ENCODE measurements around the gene KIAA0513. TPM values are rescaled to one million over a fixed set of nuclear protein-coding genes. Genes with fewer than 3 reads are reported as not detected.
A peak's percentile ranks its signal among the peaks of the same experiment; 100 is the strongest.

The KIAA0513 gene
- total RNA-seq, 4 donors from 2014 or later: 8.2 to 22.4 (median 21.4) TPM

GRCh38 chr16:85010446-85010930 lies 17.1 kb upstream of the KIAA0513 start:
- H3K9me3 ChIP-seq: no peaks in the 10 kb centered on the region
- ATAC-seq (peak; percentile 6 to 18), DNase-seq (no peak)
- peaks cover 55 to 56% of the 10 kb centered on the region in 2 donors for H3K4me1 ChIP-seq
- peak overlapping the region; percentile 90 to 98 (median 96) for H3K27ac ChIP-seq
- peak overlapping the region; percentile 83 to 90 (median 86) for H3K4me3 ChIP-seq
- intact Hi-C loops (cut with DNase I; ENCODE audit: low total_unique reads): loop anchor here (2.0 kb wide), 1 partner anchor 16 kb away; the partner anchor contains the start of gene KIAA0513
- H3K27me3 ChIP-seq: peaks cover 0 to 3% (median 0%) of the 10 kb centered on the region in 3 donors
- H3K36me3 ChIP-seq: no peaks in the 10 kb centered on the region
- TF ChIP-seq POLR2A (IDR thresholded peaks at IDR 0.05) (no peak), CTCF (IDR thresholded peaks at IDR 0.05 in 4 of 5, conservative IDR thresholded peaks at IDR 0.05 in 1 of 5) (no peak)
- in situ Hi-C loops (cut with MboI; ENCODE audit: low sequenced_read_pairs in 4 of 4): no loop called here

- H3K27me3 ChIP-seq: peaks cover 0 to 6% (median 0%) of the 10 kb centered on the region in 3 donors
- intact Hi-C loops (cut with DNase I; ENCODE audit: low total_unique reads): loop anchor here (2.0 kb wide), 1 partner anchor 16 kb away; the partner anchor contains the start of gene KIAA0513
- peak; percentile 93 for ATAC-seq
- TF ChIP-seq POLR2A (IDR thresholded peaks at IDR 0.05) (peak; percentile 91 to 92), CTCF (IDR thresholded peaks at IDR 0.05 in 4 of 5, conservative IDR thresholded peaks at IDR 0.05 in 1 of 5) (no peak)
- peak; percentile 80 to 82 for DNase-seq
- peak within 1 kb of the TSS; percentile 83 to 90 (median 86) for H3K4me3 ChIP-seq
- H3K27ac ChIP-seq: peak within 1 kb of the TSS; percentile 90 to 98 (median 96)
- H3K9me3 ChIP-seq: no peaks in the 10 kb centered on the region
- in situ Hi-C loops (cut with MboI; ENCODE audit: low sequenced_read_pairs in 4 of 4): no loop called here
- H3K4me1 ChIP-seq: peaks cover 48 to 49% of the 10 kb centered on the region in 2 donors
- no peaks in the 10 kb centered on the region for H3K36me3 ChIP-seq
These were observed 16.4 kb upstream of the KIAA0513 start, which contains the start of gene ZDHHC7 for GRCh38 chr16:85010931-85011845. ZDHHC7 (minus strand) TSS chr16:85011535; CDS start chr16:84990618, 20,917 bp downstream.

- TF ChIP-seq CTCF (IDR thresholded peaks at IDR 0.05 in 4 of 5, conservative IDR thresholded peaks at IDR 0.05 in 1 of 5): no peak
- Histone ChIP-seq H3K9me3 (no peaks in the 10 kb centered on the region), H3K27me3 (peaks cover 0 to 6% (median 0%) of the 10 kb centered on the region in 3 donors), H3K4me3 (peak overlapping the region; percentile 83 to 90 (median 86)), H3K4me1 (peaks cover 41 to 42% of the 10 kb centered on the region in 2 donors), H3K36me3 (no peaks in the 10 kb centered on the region), H3K27ac (peak overlapping the region; percentile 90 to 98 (median 96))
- in situ Hi-C loops (cut with MboI; ENCODE audit: low sequenced_read_pairs in 4 of 4) (no loop called here), intact Hi-C loops (cut with DNase I; ENCODE audit: low total_unique reads) (loop anchor here (2.0 kb wide), 1 partner anchor 15 kb away; the partner anchor contains the start of gene KIAA0513)
- DNase-seq (no peak), ATAC-seq (peak in 1 of 2 donors; percentile 31)
These were observed 15.7 kb upstream of the KIAA0513 start for GRCh38 chr16:85011846-85012284.

GRCh38 chr16:85014311-85014710 lies 13.3 kb upstream of the KIAA0513 start:
- ATAC-seq: no peak
- Histone ChIP-seq H3K9me3 (no peaks in the 10 kb centered on the region), H3K4me3 (no peak overlapping the region), H3K27ac (no peak overlapping the region), H3K4me1 (peaks cover 24 to 29% of the 10 kb centered on the region in 2 donors), H3K36me3 (no peaks in the 10 kb centered on the region), H3K27me3 (peaks cover 0 to 6% (median 0%) of the 10 kb centered on the region in 3 donors)
- DNase-seq: no peak
- no peak for TF ChIP-seq CTCF (IDR thresholded peaks at IDR 0.05 in 4 of 5, conservative IDR thresholded peaks at IDR 0.05 in 1 of 5)
- no peak for TF ChIP-seq POLR2A (IDR thresholded peaks at IDR 0.05)
- in situ Hi-C loops (cut with MboI; ENCODE audit: low sequenced_read_pairs in 4 of 4) (no loop called here), intact Hi-C loops (cut with DNase I; ENCODE audit: low total_unique reads) (no loop called here)

Measured in gastrocnemius medialis (tissue), 4 donors.